ENCODE measurements around the gene MAP3K14. TPM values are rescaled to one million over a fixed set of nuclear protein-coding genes. Genes with fewer than 3 reads are reported as not detected.
A peak's percentile ranks its signal among the peaks of the same experiment; 100 is the strongest.

MAP3K14 gene
- total RNA-seq (2014; rRNA removed) (15.9 and 16.8 TPM in 2 replicates), Bru-seq, nascent RNA (percentile 86 among the genes with signal in this experiment), BruChase-seq, experiment 1, labeled RNA remaining after a 6-hour chase (percentile 76 among the genes with signal in this experiment), BruChase-seq, experiment 2, labeled RNA remaining after a 2-hour chase (percentile 82 among the genes with signal in this experiment)
- long read RNA-seq, full-length matches to known transcripts = 10 of 36 reads
- long read RNA-seq, partial matches to known transcripts = 9 of 36 reads
- long read RNA-seq, other reads (novel, unspliced or antisense) = 17 of 36 reads

DNA sequence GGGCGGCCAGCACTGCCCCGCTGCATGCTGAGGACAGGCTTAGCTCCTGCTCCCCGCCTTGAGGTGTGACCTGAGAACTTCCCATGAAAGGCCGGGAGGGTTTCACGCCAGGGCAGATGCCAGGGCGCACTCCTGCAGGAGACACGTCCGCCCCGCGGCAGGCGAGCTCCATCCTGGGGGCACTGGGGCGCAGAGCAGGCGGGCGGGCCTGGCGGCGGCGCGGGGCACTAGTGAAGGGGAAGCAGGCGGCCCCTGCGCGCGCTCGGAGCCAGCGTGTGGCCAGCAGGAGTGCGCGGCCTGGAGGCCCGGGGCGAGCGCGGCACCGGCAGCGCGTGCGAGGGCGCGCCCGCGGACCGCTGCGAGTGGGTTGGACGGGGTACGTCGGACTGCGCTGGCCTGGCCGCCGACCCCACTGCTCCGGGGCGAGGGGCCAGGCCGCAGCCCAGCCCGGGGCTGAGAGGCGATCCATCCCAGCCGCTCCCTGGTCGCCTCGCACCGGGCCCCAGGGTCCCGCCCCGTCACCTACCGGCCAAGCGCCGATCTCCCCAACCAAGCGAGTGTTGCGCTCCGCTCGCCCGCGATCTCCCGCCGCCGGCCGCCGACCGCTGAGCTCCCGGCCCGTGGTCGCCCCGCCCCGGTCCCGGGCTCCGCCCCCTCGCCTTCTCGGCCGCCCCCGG, at the start of gene MAP3K14:
TSS of gene MAP3K14 (minus strand) at position 587 of the 677 bp plus-strand sequence. CDS start 26,275 bp downstream, outside the sequence.
- H3K27me3 ChIP-seq (ENCODE audit: low read length) = no peaks in the 10 kb centered on the region
- H2AFZ ChIP-seq (ENCODE audit: low read length) = peak within 1 kb of the TSS; percentile 62
- H3F3A ChIP-seq (ENCODE audit: low read length, unreplicated experiment) = peaks cover 44% of the 10 kb centered on the region
- H3K4me2 ChIP-seq (ENCODE audit: low read length) = peak within 1 kb of the TSS; percentile 92
- DNase-seq (peak; percentile 67), ATAC-seq (peak; percentile 3)
- no peaks in the 10 kb centered on the region for H3K9me3 ChIP-seq (ENCODE audit: low read length)
- intact Hi-C loops (cut with micrococcal nuclease) = loop anchor here (1.0 to 10.0 kb wide), 3 partner anchors 55 to 182 kb away; partner anchors contain the start of genes ACBD4 and PLCD3
- peaks cover 55% of the 10 kb centered on the region for H3K79me2 ChIP-seq (ENCODE audit: low read length)
- peak within 1 kb of the TSS; percentile 78 for H3K4me3 ChIP-seq (ENCODE audit: low read length)
- BruUV-seq (replicated peaks) = no TSS peak
- peak; percentile 56; the same call in 1 of the 2 replicates for TF ChIP-seq EZH2phosphoT487 (IDR thresholded peaks at IDR 0.05; ENCODE audit: borderline replicate concordance, low read length)
- TF ChIP-seq, protein P1, sequence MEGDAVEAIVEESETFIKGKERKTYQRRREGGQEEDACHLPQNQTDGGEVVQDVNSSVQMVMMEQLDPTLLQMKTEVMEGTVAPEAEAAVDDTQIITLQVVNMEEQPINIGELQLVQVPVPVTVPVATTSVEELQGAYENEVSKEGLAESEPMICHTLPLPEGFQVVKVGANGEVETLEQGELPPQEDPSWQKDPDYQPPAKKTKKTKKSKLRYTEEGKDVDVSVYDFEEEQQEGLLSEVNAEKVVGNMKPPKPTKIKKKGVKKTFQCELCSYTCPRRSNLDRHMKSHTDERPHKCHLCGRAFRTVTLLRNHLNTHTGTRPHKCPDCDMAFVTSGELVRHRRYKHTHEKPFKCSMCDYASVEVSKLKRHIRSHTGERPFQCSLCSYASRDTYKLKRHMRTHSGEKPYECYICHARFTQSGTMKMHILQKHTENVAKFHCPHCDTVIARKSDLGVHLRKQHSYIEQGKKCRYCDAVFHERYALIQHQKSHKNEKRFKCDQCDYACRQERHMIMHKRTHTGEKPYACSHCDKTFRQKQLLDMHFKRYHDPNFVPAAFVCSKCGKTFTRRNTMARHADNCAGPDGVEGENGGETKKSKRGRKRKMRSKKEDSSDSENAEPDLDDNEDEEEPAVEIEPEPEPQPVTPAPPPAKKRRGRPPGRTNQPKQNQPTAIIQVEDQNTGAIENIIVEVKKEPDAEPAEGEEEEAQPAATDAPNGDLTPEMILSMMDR (conservative IDR thresholded peaks at IDR 0.05; ENCODE audit: low read depth, low read length) = no peak
- no peak for TF ChIP-seq EZH2 (IDR thresholded peaks at IDR 0.05; ENCODE audit: low read length, unreplicated experiment)
- peaks cover 30% of the 10 kb centered on the region for H4K20me1 ChIP-seq (ENCODE audit: low read length)
- ChIA-PET CTCF (interaction anchor here (0.6 to 2.2 kb wide), 9 partner anchors 22 to 109 kb away, joined by 3 to 10 read pairs (median 6); no protein-coding TSS in a partner anchor), POLR2A (ENCODE audit: unreplicated experiment) (interaction anchor here (0.6 to 1.6 kb wide), 11 partner anchors 10 to 168 kb away, joined by 3 to 16 read pairs (median 5); partner anchors contain the start of gene HEXIM1)
- H3K9me2 ChIP-seq (replicated peaks; ENCODE audit: low read length) = no peaks in the 10 kb centered on the region
- peaks cover 80% of the 10 kb centered on the region for H3K4me1 ChIP-seq (ENCODE audit: insufficient read depth, low read length)
- peak within 1 kb of the TSS; percentile 94 for H3K27ac ChIP-seq (ENCODE audit: low read length)
- peak within 1 kb of the TSS; percentile 94 for H3K9ac ChIP-seq (ENCODE audit: low read length)
- H3K36me3 ChIP-seq (ENCODE audit: low read depth, low read length) = no peaks in the 10 kb centered on the region

DNA sequence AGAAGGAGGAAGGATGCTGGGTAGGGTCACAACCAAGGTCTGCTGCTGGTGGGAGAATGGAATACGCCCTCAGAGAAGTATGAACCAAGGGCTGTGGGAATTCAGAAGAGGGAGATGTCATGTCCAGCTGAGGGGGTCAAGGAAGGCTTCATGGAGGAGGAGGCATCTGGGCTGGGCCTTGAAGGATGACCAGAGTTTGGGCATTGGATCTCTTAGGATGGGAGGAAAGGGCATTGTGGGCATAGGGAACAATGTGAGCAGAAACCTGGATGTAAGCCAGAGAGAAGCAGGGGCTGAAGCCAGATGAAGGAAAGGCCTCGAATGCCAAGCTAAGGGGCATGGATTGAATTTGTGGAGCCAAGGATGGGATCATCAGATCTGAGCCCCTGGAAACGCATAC, 49.2 kb upstream of the MAP3K14 start:
- Histone ChIP-seq H3K9ac (ENCODE audit: low read length) (no peak overlapping the region), H3K27ac (ENCODE audit: low read length) (no peak overlapping the region), H3K4me1 (ENCODE audit: insufficient read depth, low read length) (peaks cover 3% of the 10 kb centered on the region; the same call in 1 of the 2 replicates), H3K4me2 (ENCODE audit: low read length) (no peak overlapping the region), H3K27me3 (ENCODE audit: low read length) (no peaks in the 10 kb centered on the region), H3F3A (ENCODE audit: low read length, unreplicated experiment) (no peaks in the 10 kb centered on the region), H3K4me3 (ENCODE audit: low read length) (no peak overlapping the region), H4K20me1 (ENCODE audit: low read length) (no peaks in the 10 kb centered on the region), H3K9me2 (replicated peaks; ENCODE audit: low read length) (no peaks in the 10 kb centered on the region), H3K9me3 (ENCODE audit: low read length) (no peaks in the 10 kb centered on the region), H3K79me2 (ENCODE audit: low read length) (no peaks in the 10 kb centered on the region), H3K36me3 (ENCODE audit: low read depth, low read length) (no peaks in the 10 kb centered on the region), H2AFZ (ENCODE audit: low read length) (no peak overlapping the region)
- TF ChIP-seq EZH2 (IDR thresholded peaks at IDR 0.05; ENCODE audit: low read length, unreplicated experiment) (no peak), EZH2phosphoT487 (IDR thresholded peaks at IDR 0.05; ENCODE audit: borderline replicate concordance, low read length) (no peak)
- TF ChIP-seq, protein P1 (conservative IDR thresholded peaks at IDR 0.05; ENCODE audit: low read depth, low read length) = no peak
- intact Hi-C loops (cut with micrococcal nuclease) = no loop called here
- ATAC-seq (no peak), DNase-seq (no peak)
- ChIA-PET CTCF (no interaction called here), POLR2A (ENCODE audit: unreplicated experiment) (no interaction called here)
- no TSS peak for BruUV-seq (replicated peaks)
